Activated T-cell treated with anti-CD3 and anti-CD28 coated beads, Interleukin-2, amount 50 U/mL, for 24 hours (primary cell): ENCODE measurements around the gene DDHD1.
A peak's percentile ranks its signal among the peaks of the same experiment; 100 is the strongest.
"Not testable (repeated sequence)": the region's sequence is repeated elsewhere in the genome, so short reads cannot be mapped to it uniquely, and the experiment has no call there.

ENCODE experiments used
- DNase-seq: peaks from one replicate; pipeline ENCODE4 v3.0.0-alpha.2; 2020
- H3K27ac Mint-ChIP-seq: 2 replicates; pipeline ENCODE4 v1.8.0; 2020; ENCODE audit warnings: mild to moderate bottlenecking, mixed read lengths
- H3K27me3 Mint-ChIP-seq: 2 replicates; pipeline ENCODE4 v1.8.0; 2020; ENCODE audit warnings: mixed read lengths
- H3K36me3 Mint-ChIP-seq: 2 replicates; pipeline ENCODE4 v1.8.0; 2020; ENCODE audit warnings: low read depth, mixed read lengths
- H3K4me1 Mint-ChIP-seq: 2 replicates; pipeline ENCODE4 v1.8.0; 2020; ENCODE audit warnings: low read depth, mixed read lengths
- H3K4me3 Mint-ChIP-seq: 2 replicates; pipeline ENCODE4 v1.8.0; 2020; ENCODE audit warnings: mild to moderate bottlenecking, moderate library complexity, mixed read lengths
- H3K9me3 Mint-ChIP-seq: 2 replicates; pipeline ENCODE4 v1.8.0; 2020; ENCODE audit warnings: mixed read lengths

DDHD1 gene

GRCh38 chr14:53103636-53104340 is 49.3 kb downstream of the DDHD1 start:
- Mint-ChIP-seq H3K27ac (no peak overlapping the region), H3K4me3 (no peak overlapping the region), H3K36me3 (peaks cover 45% of the 10 kb centered on the region), H3K4me1 (peaks cover 16% of the 10 kb centered on the region), H3K27me3 (no peaks in the 10 kb centered on the region), H3K9me3 (peaks cover 2% of the 10 kb centered on the region)
- DNase-seq = no peak

DNA sequence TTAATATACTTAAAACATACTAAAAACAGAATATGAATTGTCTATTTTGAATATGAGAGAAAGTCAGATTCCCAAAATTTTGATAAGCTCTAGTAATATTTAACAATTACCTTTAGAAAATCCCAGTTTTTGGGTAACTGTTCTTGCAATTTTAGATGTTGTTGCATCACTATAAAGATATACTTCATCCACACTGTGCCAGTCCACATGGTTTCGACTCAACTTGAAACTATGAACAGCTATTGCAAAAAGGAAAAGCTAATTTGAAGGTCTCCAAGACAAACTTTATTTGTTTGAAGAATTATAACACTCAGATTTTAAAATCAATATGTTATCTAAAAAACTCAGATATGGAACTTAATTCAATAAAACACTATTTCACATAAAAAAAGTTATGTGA is 59.9 kb downstream of the DDHD1 start:
- no peak overlapping the region for H3K4me3 Mint-ChIP-seq
- H3K4me1 Mint-ChIP-seq = peaks cover 17% of the 10 kb centered on the region
- peaks cover 75% of the 10 kb centered on the region for H3K36me3 Mint-ChIP-seq
- H3K27ac Mint-ChIP-seq = peak overlapping the region; percentile 57
- no peaks in the 10 kb centered on the region for H3K9me3 Mint-ChIP-seq
- H3K27me3 Mint-ChIP-seq = no peaks in the 10 kb centered on the region
- DNase-seq = no peak

GRCh38 chr14:53090853-53091252 is 62.3 kb downstream of the DDHD1 start:
- no peaks in the 10 kb centered on the region for H3K27me3 Mint-ChIP-seq
- H3K36me3 Mint-ChIP-seq = peaks cover 86% of the 10 kb centered on the region
- DNase-seq = no peak
- H3K9me3 Mint-ChIP-seq = no peaks in the 10 kb centered on the region
- H3K27ac Mint-ChIP-seq = no peak overlapping the region
- H3K4me3 Mint-ChIP-seq = no peak overlapping the region
- H3K4me1 Mint-ChIP-seq = peaks cover 29% of the 10 kb centered on the region

DNA sequence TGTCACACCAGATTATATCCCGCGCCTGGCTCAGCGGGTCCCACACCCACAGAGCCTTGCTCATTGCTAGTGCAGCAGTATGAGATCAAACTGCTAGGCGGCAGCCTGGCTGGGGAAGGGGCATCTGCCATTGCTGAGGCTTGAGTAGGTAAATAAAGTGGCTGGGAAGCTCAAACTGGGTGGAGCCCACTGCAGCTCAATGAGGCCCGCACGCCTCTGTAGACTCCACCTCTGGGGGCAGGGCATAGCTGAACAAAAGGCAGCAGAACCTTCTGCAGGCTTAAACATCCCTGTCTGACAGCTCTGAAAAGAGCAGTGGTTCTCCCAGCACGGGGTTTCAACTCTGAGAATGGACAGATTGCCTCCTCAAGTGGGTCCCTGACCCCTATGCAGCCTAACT is 68.2 kb downstream of the DDHD1 start:
- H3K27me3 Mint-ChIP-seq, DNase-seq, H3K27ac Mint-ChIP-seq, H3K4me3 Mint-ChIP-seq, H3K9me3 Mint-ChIP-seq: not testable (repeated sequence)
- peaks cover 24% of the 10 kb centered on the region for H3K4me1 Mint-ChIP-seq
- peaks cover 95% of the 10 kb centered on the region for H3K36me3 Mint-ChIP-seq

GRCh38 chr14:53064475-53064874 is 88.6 kb downstream of the DDHD1 start:
- no peak for DNase-seq
- no peak overlapping the region for H3K4me3 Mint-ChIP-seq
- peaks cover 59% of the 10 kb centered on the region for H3K36me3 Mint-ChIP-seq
- no peaks in the 10 kb centered on the region for H3K27me3 Mint-ChIP-seq
- H3K27ac Mint-ChIP-seq = no peak overlapping the region
- no peaks in the 10 kb centered on the region for H3K9me3 Mint-ChIP-seq
- peaks cover 8% of the 10 kb centered on the region for H3K4me1 Mint-ChIP-seq

GRCh38 chr14:53062856-53063255 is 90.3 kb downstream of the DDHD1 start:
- H3K27me3 Mint-ChIP-seq = no peaks in the 10 kb centered on the region
- peaks cover 59% of the 10 kb centered on the region for H3K36me3 Mint-ChIP-seq
- no peak overlapping the region for H3K27ac Mint-ChIP-seq
- H3K4me3 Mint-ChIP-seq = no peak overlapping the region
- peaks cover 8% of the 10 kb centered on the region for H3K4me1 Mint-ChIP-seq
- no peak for DNase-seq
- H3K9me3 Mint-ChIP-seq = no peaks in the 10 kb centered on the region

GRCh38 chr14:53060046-53060445 is 93.1 kb downstream of the DDHD1 start:
- DNase-seq = no peak
- H3K4me3 Mint-ChIP-seq = no peak overlapping the region
- peaks cover 64% of the 10 kb centered on the region for H3K36me3 Mint-ChIP-seq
- peaks cover 9% of the 10 kb centered on the region for H3K4me1 Mint-ChIP-seq
- H3K9me3 Mint-ChIP-seq = no peaks in the 10 kb centered on the region
- no peaks in the 10 kb centered on the region for H3K27me3 Mint-ChIP-seq
- peak overlapping the region; percentile 70 for H3K27ac Mint-ChIP-seq

DNA sequence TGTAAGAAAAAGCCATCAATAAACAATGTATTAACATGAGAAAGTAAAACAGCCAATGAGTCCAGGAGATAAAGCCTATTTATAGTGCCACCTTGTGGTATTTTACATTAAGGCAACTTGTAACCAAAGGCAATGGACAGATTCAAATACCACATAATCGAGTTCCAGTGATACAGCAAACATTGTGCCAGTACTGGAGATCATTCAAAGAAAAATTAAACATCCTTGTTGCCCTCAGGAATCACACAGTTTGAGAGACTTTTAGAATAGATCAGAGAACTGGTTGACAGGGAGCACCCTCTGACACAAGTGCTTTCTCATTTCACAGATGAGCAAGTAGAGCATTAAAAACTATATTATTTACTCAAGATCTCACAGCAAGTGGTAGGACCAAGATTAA is 98.1 kb downstream of the DDHD1 start:
- Mint-ChIP-seq H3K36me3 (peaks cover 68% of the 10 kb centered on the region), H3K27ac (no peak overlapping the region), H3K4me3 (no peak overlapping the region), H3K27me3 (no peaks in the 10 kb centered on the region), H3K4me1 (peaks cover 3% of the 10 kb centered on the region), H3K9me3 (no peaks in the 10 kb centered on the region)
- DNase-seq = no peak

GRCh38 chr14:53054457-53054856 is 98.7 kb downstream of the DDHD1 start:
- Mint-ChIP-seq H3K4me1 (peaks cover 2% of the 10 kb centered on the region), H3K4me3 (no peak overlapping the region), H3K27ac (no peak overlapping the region), H3K9me3 (no peaks in the 10 kb centered on the region), H3K27me3 (no peaks in the 10 kb centered on the region), H3K36me3 (peaks cover 72% of the 10 kb centered on the region)
- no peak for DNase-seq

DNA sequence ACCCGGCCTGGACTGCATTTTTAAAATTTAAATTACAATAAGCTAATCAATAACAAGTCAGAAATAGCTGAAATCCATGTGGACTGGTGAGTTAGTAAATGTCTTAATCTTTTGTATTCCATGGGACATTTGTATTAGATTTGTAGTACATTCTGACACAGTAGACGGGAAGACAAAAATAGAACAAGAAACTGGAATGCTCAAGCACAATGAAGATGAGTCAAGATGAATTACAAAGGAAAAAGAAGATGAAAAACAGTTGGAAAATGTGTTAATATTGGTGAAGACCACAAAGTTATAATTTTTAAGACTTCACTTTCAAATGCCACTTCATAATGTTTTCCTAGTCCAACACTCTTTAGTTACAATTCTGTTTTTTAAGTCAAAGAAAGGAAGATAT is 104.5 kb downstream of the DDHD1 start:
- Mint-ChIP-seq H3K27me3 (no peaks in the 10 kb centered on the region), H3K27ac (no peak overlapping the region), H3K36me3 (peaks cover 89% of the 10 kb centered on the region), H3K9me3 (no peaks in the 10 kb centered on the region), H3K4me3 (no peak overlapping the region), H3K4me1 (no peaks in the 10 kb centered on the region)
- no peak for DNase-seq

- H3K4me3 Mint-ChIP-seq = no peak overlapping the region
- no peaks in the 10 kb centered on the region for H3K9me3 Mint-ChIP-seq
- H3K27ac Mint-ChIP-seq = no peak overlapping the region
- H3K36me3 Mint-ChIP-seq = peaks cover 90% of the 10 kb centered on the region
- H3K4me1 Mint-ChIP-seq = no peaks in the 10 kb centered on the region
- H3K27me3 Mint-ChIP-seq = no peaks in the 10 kb centered on the region
- no peak for DNase-seq
Measured at GRCh38 chr14:53047307-53048069, 105.6 kb downstream of the DDHD1 start.

DNA sequence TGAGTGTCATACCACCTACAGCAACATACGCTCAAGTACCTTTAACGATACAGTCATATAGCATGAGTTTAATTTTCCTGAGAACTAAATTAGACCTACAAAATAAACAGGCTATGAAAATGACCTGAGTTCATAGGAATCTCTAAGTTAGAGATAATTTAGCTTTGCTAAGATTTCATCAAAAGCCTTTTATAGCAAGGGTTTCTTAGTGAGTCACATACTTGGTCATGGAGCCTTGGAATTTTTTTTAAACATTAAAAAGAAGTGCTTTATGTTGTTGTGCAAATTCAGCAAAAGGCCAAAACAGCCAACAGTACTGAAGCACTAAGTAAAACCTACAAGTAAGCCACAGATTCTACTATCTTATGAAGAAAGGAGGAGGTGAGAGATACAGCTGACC is 108.6 kb downstream of the DDHD1 start:
- Mint-ChIP-seq H3K4me1 (no peaks in the 10 kb centered on the region), H3K27ac (no peak overlapping the region), H3K36me3 (peaks cover 96% of the 10 kb centered on the region)

GRCh38 chr14:53043027-53043581 is 110.0 kb downstream of the DDHD1 start:
- Mint-ChIP-seq H3K36me3 (peaks cover 98% of the 10 kb centered on the region), H3K27me3 (no peaks in the 10 kb centered on the region), H3K9me3 (no peaks in the 10 kb centered on the region), H3K4me3 (no peak overlapping the region), H3K4me1 (no peaks in the 10 kb centered on the region), H3K27ac (no peak overlapping the region)
- no peak for DNase-seq

More for the DNA sequence above, 108.6 kb downstream of the DDHD1 start:
- Mint-ChIP-seq H3K4me3 (no peak overlapping the region), H3K27me3 (no peaks in the 10 kb centered on the region), H3K9me3 (no peaks in the 10 kb centered on the region)
- DNase-seq = no peak

DNA sequence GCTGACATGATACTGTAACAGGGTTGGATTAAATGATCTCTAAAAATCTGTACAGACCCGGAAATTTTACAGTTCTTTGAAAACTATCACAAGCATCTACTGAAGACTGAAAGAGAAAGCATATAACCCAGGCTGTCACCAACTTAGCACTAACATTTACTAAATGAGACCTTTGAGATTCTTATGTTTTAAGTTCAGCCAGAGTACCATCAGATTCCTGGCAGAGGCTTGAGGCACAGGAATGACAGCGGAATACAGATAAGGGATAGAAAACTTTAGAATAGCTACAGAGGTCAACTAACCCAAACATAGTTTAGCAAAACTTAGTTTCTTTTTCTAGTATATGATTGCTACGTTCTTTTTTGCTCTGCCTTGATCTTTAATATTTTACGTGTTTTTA is 110.6 kb downstream of the DDHD1 start:
- no peak for DNase-seq
- no peaks in the 10 kb centered on the region for H3K4me1 Mint-ChIP-seq
- no peak overlapping the region for H3K4me3 Mint-ChIP-seq
- H3K27me3 Mint-ChIP-seq = no peaks in the 10 kb centered on the region
- peaks cover 98% of the 10 kb centered on the region for H3K36me3 Mint-ChIP-seq
- no peaks in the 10 kb centered on the region for H3K9me3 Mint-ChIP-seq
- no peak overlapping the region for H3K27ac Mint-ChIP-seq

DNA sequence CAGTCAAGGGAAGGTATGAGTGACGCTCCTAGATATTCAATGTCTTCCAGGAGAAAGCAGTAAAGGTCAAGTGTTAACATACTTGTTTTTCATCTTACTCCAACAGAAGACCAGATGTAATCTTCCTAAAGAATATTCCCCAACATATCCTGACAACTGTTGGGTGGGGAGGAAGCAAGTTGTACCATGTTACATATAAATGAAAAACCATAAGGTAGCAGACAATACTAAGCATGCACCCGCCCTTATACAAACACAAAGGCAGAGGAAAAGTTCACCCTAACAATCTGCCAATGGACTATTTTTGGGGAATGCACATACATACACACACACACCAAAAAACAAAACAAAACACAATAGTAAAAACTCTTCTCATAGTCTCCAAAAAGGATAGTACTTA is 112.1 kb downstream of the DDHD1 start:
- Mint-ChIP-seq H3K36me3 (peaks cover 97% of the 10 kb centered on the region), H3K27me3 (no peaks in the 10 kb centered on the region), H3K4me3 (no peak overlapping the region), H3K9me3 (no peaks in the 10 kb centered on the region), H3K4me1 (no peaks in the 10 kb centered on the region), H3K27ac (no peak overlapping the region)
- no peak for DNase-seq
